IgD-negative memory B cell (primary cell): Measurements from ENCODE around the gene EIF3CL. TPM values are rescaled to one million over a fixed set of nuclear protein-coding genes. Genes with fewer than 3 reads are reported as not detected.
"Not testable (repeated sequence)": the region's sequence is repeated elsewhere in the genome, so short reads cannot be mapped to it uniquely, and the experiment has no call there.

Experiments
- H3K27ac Mint-ChIP-seq, 3 donors: one replicate each; pipeline ENCODE4 v1.8.0; 2020 to 2022; ENCODE audit warnings: mild to moderate bottlenecking in 3 of 3, mixed read lengths in 3 of 3, moderate library complexity in 1 of 3
- H3K27me3 Mint-ChIP-seq: one replicate; pipeline ENCODE4 v1.8.0; 2021; ENCODE audit warnings: mixed read lengths
- H3K36me3 Mint-ChIP-seq: one replicate; pipeline ENCODE4 v1.8.0; 2020; ENCODE audit warnings: mild to moderate bottlenecking, mixed read lengths
- H3K4me1 Mint-ChIP-seq, 3 donors: one replicate each; pipeline ENCODE4 v1.8.0; 2020 to 2022; ENCODE audit warnings: mixed read lengths in 3 of 3, mild to moderate bottlenecking in 1 of 3
- H3K4me3 Mint-ChIP-seq, 4 donors: one replicate each; pipeline ENCODE4 v1.8.0; 2020 to 2022; ENCODE audit warnings: mild to moderate bottlenecking in 4 of 4, mixed read lengths in 4 of 4, moderate library complexity in 3 of 4
- H3K9me3 Mint-ChIP-seq, 3 donors: one replicate each; pipeline ENCODE4 v1.8.0; 2020 to 2021; ENCODE audit warnings: mixed read lengths in 3 of 3, mild to moderate bottlenecking in 1 of 3
- polyA plus RNA-seq: library from polyadenylated mRNA; unstranded; fragments of 300-500 nt; fragmentation: Illumina TruSeq; gene quantifications from one replicate; pipeline ENCODE4 v1.2.3, GENCODE V29; 2021

The EIF3CL gene
- polyA plus RNA-seq, 1 donor from 2014 or later, result 22.3 TPM

DNA sequence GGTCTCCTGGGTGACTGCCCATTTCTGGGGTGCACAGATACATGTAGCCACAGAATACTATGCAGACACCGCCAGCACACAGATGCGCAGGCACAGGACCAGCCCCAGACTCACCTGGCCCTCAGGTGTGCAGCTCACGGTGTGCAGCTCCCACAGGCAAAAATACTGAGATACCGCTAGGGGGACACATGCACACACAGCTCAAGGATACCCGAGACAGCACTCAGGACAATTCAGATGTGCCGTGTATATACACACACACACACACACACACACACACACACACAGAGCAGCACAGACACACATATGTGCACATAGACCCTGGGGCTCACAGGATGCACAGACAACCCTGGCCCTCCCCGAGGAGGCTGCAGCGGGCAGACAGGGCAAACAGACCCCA lies 28.5 kb downstream of the EIF3CL start:
- H3K36me3 Mint-ChIP-seq, H3K9me3 Mint-ChIP-seq, H3K4me3 Mint-ChIP-seq, H3K27ac Mint-ChIP-seq, H3K4me1 Mint-ChIP-seq, H3K27me3 Mint-ChIP-seq: not testable (repeated sequence)

DNA sequence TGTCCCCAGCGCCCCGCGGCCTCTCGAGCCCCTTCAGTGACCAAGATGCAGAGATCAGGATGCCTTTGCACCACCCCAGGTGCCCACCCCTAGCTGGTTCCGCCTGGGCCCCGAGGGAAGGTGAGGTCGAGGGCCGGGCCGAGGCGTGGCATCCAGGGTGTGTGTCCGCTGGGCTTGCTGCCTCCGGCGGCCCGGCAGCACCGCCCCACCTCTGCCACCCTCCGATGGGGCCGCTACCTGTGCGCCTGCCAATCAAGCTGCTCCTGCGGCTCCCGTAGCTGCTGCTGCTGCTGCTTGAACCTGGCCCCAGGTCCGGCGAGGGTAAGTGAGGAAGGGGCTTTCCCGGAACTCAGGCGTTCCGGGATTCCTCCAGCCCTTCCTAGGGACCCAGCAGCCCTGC lies 29.4 kb downstream of the EIF3CL start:
- H3K9me3 Mint-ChIP-seq, H3K27me3 Mint-ChIP-seq, H3K36me3 Mint-ChIP-seq, H3K4me1 Mint-ChIP-seq, H3K27ac Mint-ChIP-seq, H3K4me3 Mint-ChIP-seq: not testable (repeated sequence)

DNA sequence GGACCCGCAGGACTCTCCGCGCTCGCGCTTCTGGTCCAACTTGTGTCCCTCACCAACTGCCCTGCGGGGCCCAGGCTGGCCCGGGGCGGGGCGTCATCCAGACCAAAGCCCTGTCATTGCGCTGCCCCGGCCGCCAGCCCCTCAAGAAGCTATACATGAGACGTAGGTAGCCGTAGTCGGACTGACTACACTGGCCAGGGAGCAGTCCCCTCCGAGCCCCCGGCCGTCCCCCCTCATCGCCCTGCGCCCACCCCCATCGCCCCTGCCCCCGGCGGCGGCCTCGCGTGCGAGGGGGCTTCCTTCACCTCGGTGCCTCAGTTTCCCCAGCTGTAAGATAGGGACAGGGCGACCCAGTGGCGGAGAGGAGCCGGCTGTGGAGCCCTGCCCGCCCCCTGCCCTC lies 35.7 kb downstream of the EIF3CL start:
- H3K4me3 Mint-ChIP-seq, H3K4me1 Mint-ChIP-seq, H3K27ac Mint-ChIP-seq, H3K27me3 Mint-ChIP-seq, H3K36me3 Mint-ChIP-seq, H3K9me3 Mint-ChIP-seq: not testable (repeated sequence)

DNA sequence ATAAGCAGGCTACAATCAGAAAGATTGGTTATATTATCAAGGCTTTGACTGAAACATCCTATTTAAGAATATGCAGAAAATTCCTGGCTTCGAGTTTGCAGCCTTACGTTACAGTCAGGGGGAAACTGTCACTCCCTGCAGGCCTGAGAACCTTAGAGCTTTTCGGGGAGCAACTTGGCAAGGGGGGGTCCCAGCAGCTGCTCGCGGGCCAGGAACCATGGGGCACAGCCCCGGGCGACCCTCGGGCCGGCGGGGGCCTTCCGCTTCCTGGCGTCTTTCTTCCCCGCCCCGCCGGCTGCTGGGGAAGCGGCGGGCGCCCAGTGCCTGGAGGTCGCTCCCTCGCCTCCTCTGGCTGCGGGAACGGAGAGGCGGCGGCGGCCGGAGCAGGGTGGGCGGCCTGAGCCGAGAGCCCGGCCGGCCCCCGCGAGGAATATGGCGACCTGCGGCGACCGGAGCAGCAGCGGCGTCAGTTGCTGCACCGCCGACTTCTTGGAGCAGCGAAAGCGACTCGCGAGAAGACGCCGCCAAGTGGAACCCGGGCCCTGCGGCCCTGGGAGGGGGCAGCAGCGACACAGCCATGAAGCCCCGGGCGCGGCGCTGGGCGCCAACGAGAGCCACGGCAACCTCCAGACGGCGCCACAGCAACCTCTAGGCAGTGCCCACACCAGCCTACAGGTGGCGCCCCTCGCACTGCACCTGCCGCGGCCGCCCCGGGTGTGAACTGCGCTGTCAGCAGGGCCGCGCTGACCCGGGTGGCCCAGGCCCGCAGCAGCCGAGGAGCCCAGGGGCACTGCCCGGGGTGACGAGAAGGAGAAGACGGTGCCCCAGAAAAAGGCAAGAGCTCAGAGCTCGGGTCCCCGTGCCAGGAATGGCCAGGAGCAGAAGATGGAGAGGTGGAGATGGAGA lies 39.1 kb downstream of the EIF3CL start:
- H3K27me3 Mint-ChIP-seq, H3K4me3 Mint-ChIP-seq, H3K9me3 Mint-ChIP-seq: not testable (repeated sequence)

DNA sequence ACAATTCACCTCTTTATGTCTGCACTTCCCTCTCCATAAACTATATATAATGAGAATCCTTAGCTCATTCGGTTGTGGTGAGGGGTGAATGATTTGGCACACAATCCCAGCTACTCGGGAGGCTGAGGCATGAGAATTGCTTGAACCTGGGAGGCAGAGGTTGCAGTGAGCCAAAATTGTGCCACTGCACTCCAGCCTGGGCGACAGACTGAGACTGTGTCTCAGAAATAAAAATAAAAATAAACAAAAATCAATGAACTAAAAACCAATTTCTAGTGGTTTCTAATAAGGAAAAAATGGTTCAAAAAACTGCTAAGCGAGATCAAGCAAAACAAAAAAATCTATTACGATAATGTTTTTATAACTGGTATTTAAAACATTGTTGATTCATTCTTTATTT lies 40.2 kb downstream of the EIF3CL start, which contains the start of gene NPIPB6:
Gene NPIPB6, minus strand, starts transcription at position 101 of the 400 bp plus-strand sequence. CDS start 686 bp downstream, outside the sequence.
- H3K27me3 Mint-ChIP-seq, H3K9me3 Mint-ChIP-seq, H3K4me1 Mint-ChIP-seq, H3K36me3 Mint-ChIP-seq, H3K27ac Mint-ChIP-seq, H3K4me3 Mint-ChIP-seq: not testable (repeated sequence)

More for the DNA sequence above, 39.1 kb downstream of the EIF3CL start:
- not testable (repeated sequence) for H3K36me3 Mint-ChIP-seq, H3K4me1 Mint-ChIP-seq, H3K27ac Mint-ChIP-seq

DNA sequence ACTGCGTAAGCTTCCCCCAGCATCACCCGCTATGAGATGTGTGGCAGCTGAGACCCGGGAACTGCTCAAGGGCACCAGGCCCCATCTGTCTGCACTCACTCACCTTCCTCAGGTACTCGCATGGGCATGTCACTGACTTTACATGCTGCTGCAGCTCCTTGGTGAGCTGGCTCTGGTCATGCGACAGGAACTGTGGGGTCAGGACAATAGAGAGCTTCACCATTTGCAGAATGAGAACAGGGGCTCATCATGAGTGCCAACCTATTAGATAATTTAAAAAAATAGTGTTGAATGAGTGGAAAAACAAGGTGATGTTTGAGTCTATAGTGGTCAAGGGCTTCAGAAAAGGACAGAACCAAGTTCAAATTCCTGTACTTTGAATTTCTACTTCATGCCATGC lies 41.0 kb downstream of the EIF3CL start:
- not testable (repeated sequence) for H3K9me3 Mint-ChIP-seq, H3K27ac Mint-ChIP-seq, H3K4me3 Mint-ChIP-seq, H3K27me3 Mint-ChIP-seq, H3K4me1 Mint-ChIP-seq, H3K36me3 Mint-ChIP-seq

DNA sequence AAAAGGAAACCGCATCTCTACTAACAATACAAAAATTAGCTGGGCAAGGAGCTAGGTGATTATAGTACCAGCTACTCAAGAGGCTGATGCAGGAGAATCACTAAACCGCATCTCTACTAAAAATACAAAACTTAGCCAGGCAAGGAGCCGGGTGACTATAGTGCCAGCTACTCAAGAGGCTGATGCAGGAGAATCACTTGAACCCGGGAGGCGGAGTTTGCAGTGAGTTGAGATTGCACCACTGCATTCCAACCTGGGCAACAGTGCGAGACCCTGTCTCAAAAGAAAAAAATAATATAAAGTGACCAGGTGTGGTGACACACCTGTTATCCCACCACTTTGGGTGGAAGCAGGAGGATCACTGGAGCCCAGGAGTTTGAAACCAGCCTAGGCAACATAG lies 65.4 kb downstream of the EIF3CL start:
- not testable (repeated sequence) for H3K27ac Mint-ChIP-seq, H3K4me3 Mint-ChIP-seq, H3K4me1 Mint-ChIP-seq, H3K36me3 Mint-ChIP-seq, H3K27me3 Mint-ChIP-seq, H3K9me3 Mint-ChIP-seq

DNA sequence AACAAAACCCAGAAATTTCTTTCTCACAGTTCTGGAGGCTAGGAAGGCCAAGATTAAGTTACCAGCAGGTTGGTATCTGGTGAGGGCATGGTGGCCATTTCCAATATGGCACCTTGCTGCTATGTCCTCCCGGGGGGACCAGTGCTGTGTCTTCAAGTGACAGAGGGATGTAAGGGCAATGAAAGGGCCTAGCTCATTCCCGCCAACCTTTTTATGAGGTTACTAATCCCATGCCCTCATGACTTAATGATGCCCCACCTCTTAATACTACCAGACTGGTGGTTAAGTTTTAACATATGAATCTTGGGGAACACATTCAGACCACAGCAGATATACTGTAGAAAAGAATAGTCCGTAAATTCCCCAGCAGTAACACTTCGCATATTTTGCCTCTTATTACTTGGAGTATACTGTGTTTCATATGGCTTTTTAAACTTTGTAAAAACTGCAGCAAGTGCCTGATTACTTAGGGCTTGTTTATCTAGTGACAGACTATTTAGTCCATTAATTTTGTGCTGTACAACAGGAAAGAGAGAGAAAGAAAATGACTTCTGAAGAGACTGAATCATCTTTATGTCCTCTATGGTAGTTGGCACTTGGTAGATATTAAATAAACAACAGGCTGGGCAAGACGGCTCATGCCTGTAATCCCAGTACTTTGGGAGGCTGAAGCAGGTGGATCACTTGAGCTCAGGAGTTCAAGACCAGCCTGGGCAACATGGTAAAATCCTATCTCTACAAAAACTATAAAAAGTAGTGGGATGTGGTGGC lies 66.5 kb downstream of the EIF3CL start:
- H3K9me3 Mint-ChIP-seq, H3K4me3 Mint-ChIP-seq, H3K4me1 Mint-ChIP-seq, H3K36me3 Mint-ChIP-seq, H3K27me3 Mint-ChIP-seq, H3K27ac Mint-ChIP-seq: not testable (repeated sequence)

DNA sequence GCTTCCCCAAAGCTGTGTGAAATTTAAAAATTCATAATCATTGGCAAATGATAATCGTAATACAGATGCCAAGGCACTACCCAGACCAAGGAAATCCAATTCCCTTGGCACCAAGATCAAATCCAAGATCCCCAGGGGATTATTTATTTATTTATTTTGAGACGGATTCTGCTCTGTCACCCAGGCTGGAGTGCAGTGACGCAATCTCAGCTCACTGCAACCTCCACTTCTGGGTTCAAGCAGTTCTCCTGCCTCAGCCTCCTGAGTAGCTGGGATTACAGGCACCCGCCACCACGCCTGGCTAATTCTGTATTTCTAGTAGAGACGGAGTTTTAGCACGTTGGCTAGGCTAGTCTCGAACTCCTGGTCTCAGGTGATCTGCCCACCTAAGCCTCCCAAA lies 68.0 kb downstream of the EIF3CL start:
- H3K9me3 Mint-ChIP-seq, H3K36me3 Mint-ChIP-seq, H3K4me1 Mint-ChIP-seq, H3K4me3 Mint-ChIP-seq, H3K27me3 Mint-ChIP-seq, H3K27ac Mint-ChIP-seq: not testable (repeated sequence)

DNA sequence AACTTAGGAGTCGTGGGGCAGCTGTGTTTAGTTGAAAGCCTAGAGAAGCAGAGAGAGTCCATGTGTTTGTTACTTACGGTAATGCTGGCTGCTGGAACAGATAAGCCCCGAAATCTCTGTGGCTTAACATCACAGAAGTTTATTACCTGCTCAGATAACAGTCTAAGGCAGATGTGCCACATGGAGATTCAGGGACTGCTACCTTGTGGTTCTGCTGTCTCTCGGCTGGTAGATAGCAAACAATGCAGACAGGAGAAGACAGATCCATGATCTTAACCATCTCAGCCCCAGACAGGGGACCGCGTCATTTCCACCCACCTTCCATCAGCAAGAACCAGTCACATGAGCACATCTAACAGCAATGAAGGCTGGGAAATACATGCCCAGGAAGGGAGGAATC lies 71.0 kb downstream of the EIF3CL start:
- H3K9me3 Mint-ChIP-seq, H3K36me3 Mint-ChIP-seq, H3K4me1 Mint-ChIP-seq, H3K27me3 Mint-ChIP-seq, H3K27ac Mint-ChIP-seq, H3K4me3 Mint-ChIP-seq: not testable (repeated sequence)

DNA sequence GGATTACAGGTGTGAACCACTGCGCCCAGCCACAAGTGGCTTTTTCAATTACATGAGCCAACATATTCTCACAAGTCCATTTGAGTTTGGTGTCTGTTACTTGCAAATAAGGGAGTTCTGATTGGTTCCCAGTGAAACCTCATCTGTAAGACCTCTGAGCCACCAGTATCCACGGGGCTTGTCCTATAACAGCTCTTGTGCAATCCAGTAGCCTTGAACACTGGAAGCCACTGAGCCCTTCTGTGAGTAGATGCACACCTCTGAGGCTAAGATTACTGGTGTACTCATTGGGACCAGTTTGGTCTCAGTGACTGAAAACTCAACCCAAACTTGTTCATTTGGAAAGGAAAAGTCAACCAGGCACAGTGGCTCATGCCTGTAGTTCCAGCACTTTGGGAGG lies 72.7 kb downstream of the EIF3CL start:
- not testable (repeated sequence) for H3K4me1 Mint-ChIP-seq, H3K27ac Mint-ChIP-seq, H3K27me3 Mint-ChIP-seq, H3K9me3 Mint-ChIP-seq, H3K36me3 Mint-ChIP-seq, H3K4me3 Mint-ChIP-seq

DNA sequence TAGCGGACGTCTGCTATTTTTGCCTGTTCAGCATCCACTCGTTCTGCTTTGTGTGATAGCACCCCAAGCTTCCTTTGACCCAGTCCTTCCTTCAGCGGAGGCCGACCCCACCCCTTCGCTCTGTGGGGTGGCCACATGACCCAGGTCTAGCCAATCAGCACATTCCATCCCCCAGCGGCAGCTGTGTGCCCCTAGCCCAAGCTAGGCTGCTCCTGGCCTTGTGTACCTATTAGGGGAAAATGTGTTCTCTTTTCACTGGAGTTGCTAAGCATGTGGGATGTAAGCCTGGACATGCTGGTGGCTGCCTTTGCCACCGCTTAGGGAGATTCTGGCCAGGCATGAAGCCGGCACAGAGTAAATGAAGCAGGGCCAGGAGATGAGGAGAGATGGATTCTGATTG lies 73.4 kb downstream of the EIF3CL start:
- not testable (repeated sequence) for H3K27me3 Mint-ChIP-seq, H3K4me1 Mint-ChIP-seq, H3K36me3 Mint-ChIP-seq, H3K4me3 Mint-ChIP-seq, H3K9me3 Mint-ChIP-seq, H3K27ac Mint-ChIP-seq

Other genes with a start within 250 kb of the EIF3CL start
- gene XPO6, start 191.9 kb downstream of the EIF3CL start, polyA plus RNA-seq, result 86.1 TPM
- gene SBK1, start 111.3 kb downstream of the EIF3CL start, polyA plus RNA-seq, result 0.68 TPM
- gene NPIPB6, start 40.3 kb downstream of the EIF3CL start, polyA plus RNA-seq, result 0.29 TPM
- gene NPIPB7, start 68.5 kb upstream of the EIF3CL start, polyA plus RNA-seq, result 0.59 TPM
- 14.4 TPM for gene CLN3, start 88.2 kb upstream of the EIF3CL start, polyA plus RNA-seq
- 0.14 TPM for gene APOBR, start 90.8 kb upstream of the EIF3CL start, polyA plus RNA-seq
- gene IL27, start 103.0 kb upstream of the EIF3CL start, polyA plus RNA-seq, result not detected
- gene NUPR1, start 135.1 kb upstream of the EIF3CL start, polyA plus RNA-seq, result not detected
- gene SGF29, start 150.1 kb upstream of the EIF3CL start, polyA plus RNA-seq, result 49.2 TPM
- gene SULT1A2, start 193.2 kb upstream of the EIF3CL start, polyA plus RNA-seq, result not detected
- gene SULT1A1, start 206.2 kb upstream of the EIF3CL start, polyA plus RNA-seq, result 8.2 TPM
- gene NPIPB8, start 234.2 kb upstream of the EIF3CL start, polyA plus RNA-seq, result not detected